Fibroblast of lung (primary cell): ENCODE results near the gene TAF11. TPM values are rescaled to one million over a fixed set of nuclear protein-coding genes. Genes with fewer than 3 reads are reported as not detected.

ENCODE experiments used
- DNase-seq, 2 donors: peaks; one replicate each; pipeline versions ENCODE4 v3.0.0 to v3.0.0-alpha.2; 2010; ENCODE audit warnings: low read depth in 2 of 2
- H2AFZ ChIP-seq: 2 replicates; pipeline ENCODE4 v1.5.1; 2012; ENCODE audit warnings: low read length, control low read depth, inconsistent platforms
- H3K27ac ChIP-seq: 2 replicates; pipeline ENCODE4 v1.5.1; 2011; ENCODE audit warnings: low read length, control low read depth; ENCODE audit not compliant: insufficient read depth
- H3K27me3 ChIP-seq: 2 replicates; pipeline ENCODE4 v1.5.1; 2011; ENCODE audit warnings: mild to moderate bottlenecking, low read length; ENCODE audit not compliant: control insufficient read depth, insufficient read depth
- H3K36me3 ChIP-seq: 2 replicates; pipeline ENCODE4 v1.5.1; 2011; ENCODE audit warnings: low read length; ENCODE audit not compliant: control insufficient read depth, insufficient read depth
- H3K4me1 ChIP-seq: 2 replicates; pipeline ENCODE4 v1.5.1; 2011; ENCODE audit warnings: low read length; ENCODE audit not compliant: control insufficient read depth, insufficient read depth; ENCODE audit errors: extremely low read depth
- H3K4me2 ChIP-seq: 2 replicates; pipeline ENCODE4 v1.5.1; 2011; ENCODE audit warnings: low read length, control low read depth; ENCODE audit not compliant: insufficient read depth; ENCODE audit errors: extremely low read depth
- H3K4me3 ChIP-seq, 4 experiments: fragments of 200-600 bp in 1 of 4; sonication (generic) in 1 of 4; replicated peaks in 1 of 4; 2 replicates each; pipeline ENCODE4 v1.5.1; 2011 to 2016; ENCODE audit warnings: low read length in 4 of 4, low read depth in 3 of 4, mild to moderate bottlenecking in 3 of 4, control low read depth in 2 of 4, inconsistent platforms in 1 of 4, mixed read lengths in 1 of 4; ENCODE audit not compliant: insufficient read depth in 1 of 4; ENCODE audit errors: control extremely low read depth in 1 of 4
- H3K79me2 ChIP-seq: 2 replicates; pipeline ENCODE4 v1.5.1; 2012; ENCODE audit warnings: mild to moderate bottlenecking, low read length, inconsistent platforms; ENCODE audit not compliant: control insufficient read depth, insufficient read depth
- H3K9ac ChIP-seq: 2 replicates; pipeline ENCODE4 v1.5.1; 2011; ENCODE audit warnings: mild to moderate bottlenecking, low read length, control low read depth; ENCODE audit not compliant: insufficient read depth
- H3K9me3 ChIP-seq: 2 replicates; pipeline ENCODE4 v1.5.1; 2012; ENCODE audit warnings: low read depth, low read length; ENCODE audit not compliant: control insufficient read depth, insufficient read depth
- H4K20me1 ChIP-seq: 2 replicates; pipeline ENCODE4 v1.5.1; 2011; ENCODE audit warnings: low read length; ENCODE audit not compliant: control insufficient read depth, insufficient read depth; ENCODE audit errors: extremely low read depth
- CTCF ChIP-seq, 2 donors: IDR thresholded peaks in 1 of 2; conservative IDR thresholded peaks in 1 of 2; 1 replicate in 1 of 2; 2 replicates in 1 of 2; pipeline ENCODE4 v1.5.1; 2011 to 2012; ENCODE audit warnings: low read length in 2 of 2, control low read depth in 1 of 2, inconsistent platforms in 1 of 2, low read depth in 1 of 2, mild to moderate bottlenecking in 1 of 2
- EZH2 ChIP-seq: IDR thresholded peaks from 2 replicates; pipeline ENCODE4 v1.5.1; 2012; ENCODE audit warnings: low read length, control low read depth, mild to moderate bottlenecking; ENCODE audit errors: missing control alignments
- polyA plus RNA-seq, 2 donors: library from polyadenylated mRNA; depleted of rRNA in 1 of 2; stranded (reverse) in 1 of 2; unstranded in 1 of 2; fragments of >200 nt; gene quantifications; 2 replicates each; pipeline ENCODE4 v1.2.1, GENCODE V29; 2011 to 2012; ENCODE audit warnings: missing spikeins in 1 of 2
- total RNA-seq: library from RNA; depleted of rRNA; stranded (reverse); fragments of >200 nt; gene quantifications from 2 replicates; pipeline ENCODE4 v1.2.1, GENCODE V29; 2014

TAF11 gene
- total and polyA plus RNA-seq, 2 donors (not counting 1 experiment from before 2014, with no cell fraction given) = 13.9 to 35.6 TPM

- TF ChIP-seq EZH2 (no peak), CTCF (conservative IDR thresholded peaks at IDR 0.05 in 1 of 2, IDR thresholded peaks at IDR 0.05 in 1 of 2; ENCODE audit: low read depth in 1 of 2, low read length in 2 of 2) (no peak)
- H3K4me3 ChIP-seq = no peak overlapping the region
- no peaks in the 10 kb centered on the region for H3K79me2 ChIP-seq
- H4K20me1 ChIP-seq = no peaks in the 10 kb centered on the region
- DNase-seq = no peak
- H3K36me3 ChIP-seq = no peaks in the 10 kb centered on the region
- no peak overlapping the region for H3K9ac ChIP-seq
- no peak overlapping the region for H3K4me2 ChIP-seq
- H3K9me3 ChIP-seq = no peaks in the 10 kb centered on the region
- no peak overlapping the region for H3K27ac ChIP-seq
- peaks cover 2% of the 10 kb centered on the region for H3K4me1 ChIP-seq
- no peak overlapping the region for H2AFZ ChIP-seq
- no peaks in the 10 kb centered on the region for H3K27me3 ChIP-seq
Observed at GRCh38 chr6:34930221-34930620, 42.4 kb upstream of the TAF11 start.

GRCh38 chr6:34929241-34929978 is 41.6 kb upstream of the TAF11 start:
- DNase-seq = no peak
- Histone ChIP-seq H4K20me1 (no peaks in the 10 kb centered on the region), H3K4me3 (no peak overlapping the region), H2AFZ (no peak overlapping the region), H3K9ac (no peak overlapping the region), H3K27me3 (no peaks in the 10 kb centered on the region), H3K4me1 (peaks cover 2% of the 10 kb centered on the region), H3K36me3 (no peaks in the 10 kb centered on the region), H3K79me2 (no peaks in the 10 kb centered on the region), H3K9me3 (no peaks in the 10 kb centered on the region), H3K27ac (no peak overlapping the region), H3K4me2 (no peak overlapping the region)
- TF ChIP-seq EZH2 (no peak), CTCF (conservative IDR thresholded peaks at IDR 0.05 in 1 of 2, IDR thresholded peaks at IDR 0.05 in 1 of 2; ENCODE audit: low read depth in 1 of 2, low read length in 2 of 2) (no peak)

GRCh38 chr6:34928695-34929094 is 40.9 kb upstream of the TAF11 start:
- H3K79me2 ChIP-seq = no peaks in the 10 kb centered on the region
- TF ChIP-seq CTCF (conservative IDR thresholded peaks at IDR 0.05 in 1 of 2, IDR thresholded peaks at IDR 0.05 in 1 of 2; ENCODE audit: low read depth in 1 of 2, low read length in 2 of 2) (no peak), EZH2 (no peak)
- no peak overlapping the region for H3K9ac ChIP-seq
- no peaks in the 10 kb centered on the region for H3K27me3 ChIP-seq
- no peak overlapping the region for H3K27ac ChIP-seq
- H3K4me2 ChIP-seq = no peak overlapping the region
- no peak overlapping the region for H2AFZ ChIP-seq
- no peak overlapping the region for H3K4me3 ChIP-seq
- no peaks in the 10 kb centered on the region for H3K9me3 ChIP-seq
- peaks cover 2% of the 10 kb centered on the region for H3K4me1 ChIP-seq
- DNase-seq = no peak
- no peaks in the 10 kb centered on the region for H3K36me3 ChIP-seq
- no peaks in the 10 kb centered on the region for H4K20me1 ChIP-seq
